HG03025 (cell line): Measurements from ENCODE around the gene GSDMA.

ENCODE experiments used
- ATAC-seq: cut with Tn5 transposase; IDR thresholded peaks from one replicate; pipeline ENCODE4 v1.9.1; 2021; ENCODE audit warnings: mild to moderate bottlenecking, moderate library complexity; ENCODE audit not compliant: unreplicated experiment, low FRiP score

GSDMA gene

DNA sequence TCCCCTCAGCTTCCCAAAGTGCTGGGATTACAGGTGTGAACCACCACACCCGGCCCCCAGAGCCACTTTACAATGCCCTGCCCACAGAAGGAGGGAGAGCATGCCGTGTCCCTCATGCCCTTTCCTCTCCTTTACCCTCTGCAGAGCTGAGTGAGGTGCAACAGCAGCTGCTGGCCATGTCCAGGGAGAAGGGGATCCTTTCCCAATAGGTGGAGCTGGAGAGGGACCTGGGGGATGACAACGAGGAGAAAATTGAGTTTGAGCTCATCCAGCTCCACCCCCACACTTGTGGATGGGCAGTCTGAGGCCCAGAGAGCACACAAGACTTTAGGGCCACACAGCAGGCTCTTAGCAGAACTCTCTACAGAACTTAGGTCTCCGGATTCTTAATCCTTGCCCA, 7.9 kb upstream of the GSDMA start:
- no peak for ATAC-seq

DNA sequence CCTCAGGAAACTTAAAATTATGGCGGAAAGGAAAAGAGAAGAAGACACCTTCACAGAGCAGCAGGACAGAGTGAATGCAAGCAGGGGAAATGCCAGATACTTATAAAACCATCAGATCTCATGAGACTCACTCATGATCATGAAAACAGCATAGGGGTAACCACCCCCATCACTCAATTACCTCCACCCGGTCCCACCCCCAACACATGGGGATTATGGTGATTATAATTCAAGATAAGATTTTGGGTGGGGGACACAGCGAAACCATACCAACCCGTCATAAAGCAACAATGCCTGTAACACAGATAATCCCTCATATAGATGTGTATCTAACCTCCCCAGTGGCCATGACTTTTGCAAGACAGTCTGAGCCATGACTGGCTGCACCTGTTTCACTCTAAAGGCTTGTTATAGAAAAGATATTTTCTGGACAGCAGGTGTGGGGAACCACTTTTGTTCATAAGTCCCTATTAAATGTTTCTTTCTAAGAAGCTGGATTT, 7.0 kb upstream of the GSDMA start:
- ATAC-seq, result no peak

DNA sequence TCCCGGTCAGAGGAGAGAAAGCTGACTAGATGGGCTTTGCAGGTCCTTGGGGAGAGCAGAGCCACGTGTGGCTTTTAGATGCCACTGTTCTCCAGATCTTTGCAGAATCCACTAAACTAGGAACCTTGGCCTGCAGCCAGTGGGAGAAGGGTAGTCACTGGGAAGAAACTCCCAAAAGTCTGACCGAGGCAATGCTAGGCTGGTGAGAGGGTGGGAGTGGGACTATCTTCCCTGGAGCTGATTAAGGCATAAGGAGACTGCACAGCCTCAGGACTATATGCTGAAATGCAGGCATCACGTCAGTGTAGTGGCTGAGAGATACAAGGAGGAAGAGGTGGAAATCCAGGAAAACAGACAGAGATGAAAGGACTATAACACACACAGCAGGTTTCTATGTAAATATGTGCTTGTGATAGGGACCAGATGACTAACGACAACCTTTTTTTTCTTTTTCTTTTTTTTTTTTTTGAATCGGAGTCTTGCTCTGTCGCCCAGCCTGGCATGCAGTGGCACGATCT, 2.2 kb upstream of the GSDMA start:
- no peak for ATAC-seq

- ATAC-seq, result no peak
Observed at GRCh38 chr17:39963829-39964228, 1.0 kb downstream of the GSDMA start.

DNA sequence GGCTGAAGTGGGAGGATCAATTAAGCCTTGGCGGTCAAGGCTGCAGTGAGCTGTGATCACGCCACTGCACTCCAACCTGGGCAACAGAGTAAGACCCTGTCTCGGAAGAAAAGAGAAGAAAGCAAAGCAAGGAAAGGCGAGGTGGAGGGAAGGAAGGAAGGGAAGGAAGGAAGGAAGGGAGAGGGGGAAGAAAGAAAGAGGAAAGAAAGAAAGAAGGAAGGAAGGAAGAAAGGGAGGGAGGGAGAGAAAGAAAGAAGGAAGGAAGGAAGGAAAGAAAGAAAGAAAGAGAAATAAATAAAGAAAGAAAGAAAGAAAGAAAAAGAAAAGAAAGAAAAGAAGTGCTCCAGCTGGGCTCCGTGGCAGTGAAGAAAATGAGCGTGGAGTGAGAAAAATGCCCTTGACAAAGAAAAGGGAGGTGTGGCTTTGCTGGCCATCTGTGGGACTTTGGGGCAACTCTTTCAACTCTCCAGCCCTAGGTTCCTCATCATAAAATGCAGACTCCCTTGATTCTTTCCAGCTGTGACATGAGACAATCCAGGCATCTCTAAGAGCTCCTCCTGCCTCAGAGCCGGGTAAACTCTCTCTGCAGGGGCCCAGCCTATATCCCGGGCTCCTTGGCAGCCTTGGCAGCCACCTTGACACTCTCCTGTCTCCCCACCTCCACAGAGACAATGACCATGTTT, 2.4 kb downstream of the GSDMA start:
- no peak for ATAC-seq

DNA sequence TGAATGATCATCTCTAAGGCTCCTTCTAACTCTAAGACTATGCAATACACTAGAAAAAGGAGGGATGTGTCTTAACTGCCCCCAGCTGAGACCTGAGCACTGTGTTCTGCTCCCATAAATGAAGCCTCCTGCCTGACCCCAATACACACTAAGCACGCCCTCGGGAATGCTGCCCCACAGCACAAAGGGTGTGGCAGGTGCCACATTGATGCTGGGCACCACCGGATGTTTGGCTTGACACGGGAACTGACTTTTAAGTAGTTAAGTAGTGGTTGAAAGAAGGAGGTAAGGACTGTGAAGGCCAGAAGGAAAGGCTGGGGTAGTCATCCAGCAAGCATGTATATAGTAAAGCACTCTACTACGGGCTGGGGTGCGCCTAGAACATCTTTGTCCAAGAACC, 4.0 kb downstream of the GSDMA start:
- no peak for ATAC-seq

- ATAC-seq, result no peak
Observed at GRCh38 chr17:39968761-39969160, 6.0 kb downstream of the GSDMA start.

- ATAC-seq, result no peak
Observed at GRCh38 chr17:39969375-39969774, 6.6 kb downstream of the GSDMA start.

DNA sequence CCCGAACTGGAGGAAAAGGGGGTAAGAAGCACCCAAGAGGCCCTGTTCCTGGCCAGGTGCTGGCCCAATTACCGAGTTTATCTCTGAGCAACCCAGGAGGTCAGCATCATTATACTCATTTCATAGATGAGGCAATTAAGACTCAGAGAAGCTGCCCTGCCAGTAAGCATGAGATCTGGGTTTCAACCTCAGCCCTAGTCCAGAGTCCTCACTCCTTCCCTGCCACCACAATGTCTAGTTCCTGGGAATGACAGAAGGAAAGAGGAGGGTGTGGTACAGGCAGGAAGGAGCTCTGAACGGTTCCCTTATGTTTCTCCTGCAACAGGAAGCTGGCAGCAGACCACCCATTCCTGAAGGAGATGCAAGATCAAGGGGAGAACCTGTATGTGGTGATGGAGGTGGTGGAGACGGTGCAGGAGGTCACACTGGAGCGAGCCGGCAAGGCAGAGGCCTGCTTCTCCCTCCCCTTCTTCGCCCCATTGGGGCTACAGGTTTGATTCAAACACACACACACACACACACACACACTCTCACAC, 7.4 kb downstream of the GSDMA start:
- ATAC-seq, result no peak

DNA sequence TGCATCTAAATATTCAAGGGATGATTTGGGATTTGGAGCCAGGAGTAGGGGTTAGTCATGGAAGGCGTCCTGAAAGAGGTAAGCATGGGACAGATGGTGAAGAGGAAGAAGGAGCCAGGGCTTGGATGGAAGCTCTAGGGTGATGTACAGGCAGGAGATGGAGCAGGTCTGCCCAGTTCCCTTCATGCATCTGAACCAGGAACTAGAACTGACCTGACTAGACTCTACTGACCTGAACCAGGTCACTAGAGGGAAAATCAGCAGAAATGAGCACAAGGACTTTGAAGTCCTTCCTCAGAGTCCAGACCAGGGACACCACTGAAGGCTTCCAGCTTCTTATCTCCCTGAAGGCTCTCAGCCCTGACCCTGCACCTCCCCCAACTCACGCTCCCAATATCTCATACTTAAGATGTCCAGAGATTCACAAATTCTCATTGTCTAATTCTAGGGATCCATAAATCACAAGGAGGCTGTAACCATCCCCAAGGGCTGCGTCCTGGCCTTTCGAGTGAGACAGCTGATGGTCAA, 8.3 kb downstream of the GSDMA start:
- ATAC-seq, result no peak

GRCh38 chr17:39972271-39972670, 9.5 kb downstream of the GSDMA start:
- no peak for ATAC-seq

GRCh38 chr17:39973496-39973895, 10.7 kb downstream of the GSDMA start:
- ATAC-seq, result no peak

- ATAC-seq, result no peak
Observed at GRCh38 chr17:39974433-39974832, 11.6 kb downstream of the GSDMA start.

- ATAC-seq, result no peak
Observed at GRCh38 chr17:39975801-39976200, 13.0 kb downstream of the GSDMA start.

DNA sequence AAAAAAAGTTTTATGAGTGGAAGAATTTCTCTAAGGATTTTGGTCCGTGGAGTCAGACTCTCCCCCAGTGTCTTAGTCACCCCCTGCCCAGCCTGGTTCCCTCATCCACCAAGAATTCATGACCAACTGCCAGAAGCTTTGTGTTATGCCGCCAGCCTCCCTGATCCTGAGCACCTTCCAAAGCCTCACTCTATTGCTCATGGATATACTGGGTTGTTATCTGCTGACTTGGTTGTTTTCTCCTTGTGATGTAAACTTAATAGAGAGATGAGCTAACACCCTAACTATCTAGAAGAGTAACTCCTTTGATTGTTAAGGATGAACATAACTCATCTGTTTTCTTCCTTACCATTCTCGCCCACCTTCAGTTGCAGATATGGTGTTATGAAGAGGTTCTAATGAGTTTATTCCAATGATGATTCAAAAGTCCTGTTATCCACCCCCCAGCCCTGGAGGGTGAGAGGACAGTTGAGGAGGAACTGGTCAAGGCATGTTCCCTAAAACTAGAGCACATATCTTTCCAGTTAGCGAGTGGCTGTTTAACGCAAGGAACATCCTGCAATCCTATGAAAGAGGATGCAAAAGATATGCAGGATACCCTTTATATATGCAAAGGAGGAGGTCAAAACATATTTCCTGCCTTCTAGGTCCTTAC, 16.3 kb downstream of the GSDMA start:
- no peak for ATAC-seq

DNA sequence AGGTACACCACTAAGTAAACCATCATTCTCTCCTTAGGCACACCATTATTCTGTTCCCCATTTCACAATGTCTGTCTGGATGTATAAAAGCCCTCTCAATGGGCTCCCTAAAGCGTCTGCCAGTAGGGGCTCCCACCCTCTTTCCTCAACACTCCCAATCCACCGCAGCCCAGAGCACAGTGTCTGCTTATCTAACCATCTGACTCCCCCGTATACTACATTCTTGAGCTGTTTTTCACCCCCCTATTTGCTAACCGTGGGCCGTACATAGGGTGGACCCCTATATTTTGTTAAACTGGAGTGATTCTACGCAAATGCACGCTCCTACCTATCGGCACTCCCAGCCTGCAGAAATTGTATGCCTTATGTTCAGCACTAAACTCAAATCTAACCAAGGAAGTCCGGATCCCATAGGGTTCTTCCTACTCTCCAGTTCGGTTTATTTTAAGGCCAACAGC, 17.1 kb downstream of the GSDMA start:
- ATAC-seq, result peak; percentile 25

GRCh38 chr17:39980351-39981206, 17.8 kb downstream of the GSDMA start, which contains the start of gene PSMD3:
TSS of gene PSMD3 (plus strand) at chr17:39980807. CDS start at chr17:39980971, 164 bp downstream.
- peak; percentile 79 for ATAC-seq

DNA sequence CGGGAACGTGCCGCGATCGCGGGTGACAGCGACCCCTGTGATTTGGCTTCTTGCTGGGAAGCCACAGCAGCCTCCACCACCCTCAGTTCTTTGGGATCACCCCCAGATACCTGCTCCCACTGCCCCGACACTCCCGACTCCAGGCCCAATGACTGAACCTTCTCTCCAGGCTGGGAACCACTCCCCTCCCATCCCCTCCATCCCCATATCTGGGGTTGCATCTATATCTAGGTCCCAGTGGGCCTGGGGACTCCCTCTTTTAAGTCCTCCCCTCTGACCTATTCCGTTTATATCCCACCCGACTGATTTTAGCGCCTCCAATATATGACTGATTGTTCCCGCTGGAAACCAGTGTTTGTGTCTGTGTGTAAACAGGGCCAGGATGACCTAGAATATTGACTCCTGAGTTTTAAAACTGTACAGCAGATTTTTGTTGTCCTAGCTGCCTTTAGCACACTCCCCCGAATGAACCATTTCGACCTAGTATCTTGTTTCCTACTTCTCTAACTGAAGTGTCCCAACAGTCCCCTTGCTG, 18.5 kb downstream of the GSDMA start:
- no peak for ATAC-seq

GRCh38 chr17:39981766-39982375, 19.1 kb downstream of the GSDMA start:
- no peak for ATAC-seq
